ENCODE results near the gene UGT1A7.
A peak's percentile ranks its signal among the peaks of the same experiment; 100 is the strongest.
"Not testable (repeated sequence)": the region's sequence is repeated elsewhere in the genome, so short reads cannot be mapped to it uniquely, and the experiment has no call there.

UGT1A7 gene

GRCh38 chr2:233684640-233685039 is 2.9 kb downstream of the UGT1A7 start:
- DNase-seq: no peak

DNA sequence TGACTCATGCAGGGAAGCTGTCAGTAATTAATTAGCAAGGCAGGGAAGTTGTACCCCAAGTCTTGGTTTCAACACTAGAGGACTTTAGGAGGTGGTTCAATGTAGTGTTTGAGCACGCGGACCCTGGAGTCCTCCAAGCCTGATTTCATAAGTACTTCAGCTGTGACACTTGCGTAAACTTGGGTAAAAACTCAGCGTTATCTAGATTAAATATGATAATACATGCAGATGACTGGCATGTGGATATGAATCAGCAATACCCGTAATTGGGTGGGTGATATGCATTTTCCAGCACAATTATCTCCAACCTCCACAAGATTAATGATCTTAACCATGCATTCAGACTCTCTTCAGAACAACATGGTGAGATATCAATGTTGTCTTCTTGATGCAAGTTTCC is 5.2 kb downstream of the UGT1A7 start:
- DNase-seq: no peak

DNA sequence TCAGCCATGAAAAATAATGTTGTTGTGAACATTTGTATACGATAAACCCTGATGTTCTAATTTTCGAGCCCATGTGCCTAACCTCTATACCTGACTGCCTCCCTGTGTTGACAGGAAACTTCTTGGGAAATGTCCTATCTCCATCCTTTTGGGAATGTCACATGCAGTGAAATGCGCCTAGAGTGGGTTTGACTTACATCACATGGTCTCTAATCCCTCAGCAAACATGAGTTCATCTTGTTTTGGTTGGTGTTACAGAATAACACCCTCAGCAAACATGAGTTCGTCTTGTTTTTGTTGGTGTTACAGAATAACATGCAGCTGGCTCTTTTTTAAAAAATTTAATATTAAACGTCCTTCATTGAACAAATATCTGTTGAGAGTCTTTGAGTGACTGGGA is 6.6 kb downstream of the UGT1A7 start:
- DNase-seq: no peak

GRCh38 chr2:233689031-233689430 is 7.3 kb downstream of the UGT1A7 start:
- no peak for DNase-seq

DNA sequence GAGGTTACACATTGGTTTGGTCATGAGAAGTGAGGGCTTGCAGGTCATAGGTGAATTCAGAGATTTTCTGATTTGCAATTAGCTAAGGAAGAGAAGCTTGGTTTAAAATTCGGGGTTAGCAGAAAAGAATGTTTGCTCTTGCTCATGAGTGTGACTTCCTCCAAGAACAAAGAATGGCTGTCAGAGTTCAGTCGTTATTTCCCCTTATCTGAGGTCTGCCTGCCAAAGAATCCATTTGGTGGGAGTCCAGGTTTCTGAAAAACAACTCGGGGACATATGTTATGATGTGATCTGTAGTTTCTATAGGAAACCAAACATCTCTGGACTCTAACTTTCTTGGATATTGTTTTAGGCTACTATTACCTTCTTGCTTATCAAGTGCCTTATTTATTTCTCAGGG is 7.8 kb downstream of the UGT1A7 start:
- no peak for DNase-seq

DNA sequence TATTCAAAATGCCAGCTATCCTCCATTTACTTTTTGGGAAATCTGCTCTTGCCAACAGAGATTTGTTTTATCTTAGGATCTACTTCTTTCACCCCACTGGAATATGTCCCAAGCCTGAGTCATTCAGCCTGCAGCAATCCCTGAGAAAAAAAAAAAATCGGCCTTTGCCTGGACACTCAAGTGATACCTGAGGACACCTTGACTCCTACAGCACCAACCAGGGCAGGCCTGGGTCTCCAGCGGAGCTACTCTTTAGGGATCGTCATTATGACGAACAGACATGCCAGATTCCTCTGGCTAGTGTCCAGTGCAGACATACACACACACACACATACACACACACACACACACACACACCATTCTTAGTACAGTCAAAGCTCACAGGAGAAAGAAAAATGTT is 8.7 kb downstream of the UGT1A7 start:
- DNase-seq: no peak

DNA sequence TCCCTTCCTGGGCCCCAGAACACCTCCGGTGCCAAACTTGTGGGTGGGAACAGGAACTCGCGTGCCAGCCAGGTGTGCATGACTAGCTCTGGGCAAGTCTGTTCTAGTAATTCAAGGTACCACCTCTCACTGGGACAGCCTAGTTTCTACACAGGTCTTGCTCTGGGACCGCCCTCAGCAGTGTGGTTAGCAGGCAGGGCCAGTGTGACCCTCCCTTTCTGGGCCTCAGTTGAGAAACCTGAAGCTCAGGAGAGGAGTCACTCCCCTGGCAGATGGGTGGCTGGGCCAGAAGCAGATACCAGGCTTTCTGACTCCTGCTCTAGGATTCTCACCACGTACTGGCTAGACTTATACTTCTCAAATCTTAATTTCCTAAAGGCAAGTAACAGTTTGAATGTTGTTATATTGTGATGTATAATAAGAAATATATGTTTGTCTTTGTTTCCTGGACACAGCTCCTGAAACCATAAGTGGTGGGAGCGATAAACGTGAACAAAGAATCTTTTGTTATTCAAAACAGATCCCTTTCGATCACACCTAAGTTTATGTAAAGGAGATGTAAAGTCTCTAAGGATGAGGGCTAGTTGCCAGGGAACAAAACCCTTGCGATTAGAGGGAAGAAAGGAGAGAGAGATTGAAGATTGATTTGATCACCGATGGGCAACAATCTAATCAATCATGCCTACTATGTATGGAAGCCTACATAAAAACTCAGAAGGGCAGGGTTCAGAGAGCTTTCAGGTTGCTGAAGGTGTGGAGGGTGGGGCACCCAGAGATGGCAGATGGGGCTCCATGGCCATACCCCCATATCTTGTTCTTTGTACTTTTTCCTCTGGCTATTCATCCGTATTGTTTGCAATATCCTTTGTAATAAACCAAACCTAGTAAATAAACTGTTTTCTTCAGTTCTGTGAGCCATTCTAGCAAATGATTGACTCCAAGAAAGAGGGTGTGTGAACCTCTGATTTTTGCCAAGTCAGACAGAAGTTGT is 10.0 kb downstream of the UGT1A7 start:
- no peak for DNase-seq

GRCh38 chr2:233692648-233693047 is 10.9 kb downstream of the UGT1A7 start, which contains the start of gene UGT1A6:
TSS of gene UGT1A6 (plus strand) at chr2:233692890. CDS start at chr2:233693005, 115 bp downstream.
- DNase-seq: no peak

- no peak for DNase-seq
Observed at GRCh38 chr2:233693963-233694362, 12.3 kb downstream of the UGT1A7 start.

DNA sequence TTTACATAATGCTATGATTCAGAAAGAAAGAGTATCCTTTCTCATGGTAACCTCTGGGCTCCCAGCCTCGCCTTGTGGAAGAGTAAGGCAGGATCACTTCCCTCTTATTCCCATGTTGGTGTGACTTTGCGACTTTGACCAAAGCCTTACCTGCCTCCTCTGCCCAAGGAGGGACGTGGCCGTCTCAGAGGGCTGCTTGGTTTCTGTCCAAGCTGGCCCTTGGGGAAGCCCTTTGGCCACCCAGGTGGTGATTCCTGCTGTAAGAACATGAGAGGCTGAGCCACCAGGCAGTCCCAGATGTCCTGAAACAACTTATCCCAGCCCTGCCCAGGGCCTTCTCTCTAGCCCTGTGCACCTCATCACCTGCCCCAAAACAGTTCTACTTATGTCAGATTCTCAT is 17.0 kb downstream of the UGT1A7 start:
- DNase-seq: no peak

GRCh38 chr2:233699424-233700027 is 17.8 kb downstream of the UGT1A7 start:
- DNase-seq: no peak

- DNase-seq: no peak
Observed at GRCh38 chr2:233700028-233700635, 18.4 kb downstream of the UGT1A7 start.

DNA sequence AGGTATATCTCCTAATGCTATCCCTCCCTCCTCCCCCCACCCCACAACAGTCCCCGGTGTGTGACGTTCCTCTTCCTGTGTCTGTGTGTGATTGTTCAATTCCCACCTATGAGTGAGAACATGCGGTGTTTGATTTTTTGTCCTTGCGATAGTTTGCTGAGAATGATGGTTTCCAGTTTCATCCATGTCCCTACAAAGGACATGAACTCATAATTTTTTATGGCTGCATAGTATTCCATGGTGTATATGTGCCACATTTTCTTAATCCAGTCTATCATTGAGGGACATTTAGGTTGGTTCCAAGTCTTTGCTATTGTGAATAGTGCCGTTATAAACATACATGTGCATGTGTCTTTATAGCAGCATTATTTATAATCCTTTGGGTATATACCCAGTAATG is 19.1 kb downstream of the UGT1A7 start:
- not testable (repeated sequence) for DNase-seq

DNA sequence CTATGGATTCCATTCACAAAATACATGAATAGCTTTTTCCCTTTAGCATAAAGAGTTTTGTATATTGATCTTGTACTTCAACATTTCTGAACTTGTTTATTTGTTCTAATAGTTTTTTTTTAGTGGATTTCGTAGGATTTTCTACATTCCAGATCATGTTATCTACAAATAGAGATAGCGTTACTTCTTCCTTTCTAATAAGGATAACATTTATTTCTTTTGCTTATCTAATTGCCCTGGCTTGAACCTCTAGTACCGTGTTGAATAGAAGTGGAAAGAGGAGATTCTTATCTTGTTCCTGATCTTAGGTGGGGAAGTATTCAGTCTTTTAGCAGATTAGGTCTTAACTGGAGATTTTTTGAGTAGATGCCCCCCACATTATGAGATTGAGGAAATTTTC is 20.5 kb downstream of the UGT1A7 start:
- no peak for DNase-seq

DNA sequence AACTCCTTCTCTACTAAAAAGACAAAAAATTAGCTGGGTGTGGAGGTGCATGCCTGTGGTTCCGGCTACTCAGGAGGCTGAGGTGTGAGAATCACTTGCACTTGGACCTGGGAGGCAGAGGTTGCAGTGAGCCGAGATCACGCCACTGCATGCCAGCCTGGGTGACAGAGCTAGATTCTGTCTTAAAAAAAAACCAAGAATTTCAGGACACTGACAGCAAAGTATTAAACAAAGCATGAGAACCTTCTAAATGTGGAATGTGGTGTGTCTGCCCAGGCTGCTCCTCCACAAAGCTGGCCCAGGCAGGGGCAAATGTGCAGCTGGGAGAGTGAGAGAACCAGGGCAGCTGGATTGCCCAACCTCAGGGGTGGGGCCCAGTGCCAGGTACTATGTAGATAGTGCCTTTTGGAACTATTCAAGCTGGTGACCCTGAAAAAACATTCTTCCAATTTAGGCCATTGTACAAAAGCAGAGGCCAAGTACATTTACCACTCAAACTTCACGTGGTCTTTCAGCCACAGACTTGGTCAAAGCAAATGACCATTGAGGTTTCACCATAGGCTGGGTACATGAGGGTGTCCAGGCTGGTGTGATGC is 24.3 kb downstream of the UGT1A7 start:
- no peak for DNase-seq

DNA sequence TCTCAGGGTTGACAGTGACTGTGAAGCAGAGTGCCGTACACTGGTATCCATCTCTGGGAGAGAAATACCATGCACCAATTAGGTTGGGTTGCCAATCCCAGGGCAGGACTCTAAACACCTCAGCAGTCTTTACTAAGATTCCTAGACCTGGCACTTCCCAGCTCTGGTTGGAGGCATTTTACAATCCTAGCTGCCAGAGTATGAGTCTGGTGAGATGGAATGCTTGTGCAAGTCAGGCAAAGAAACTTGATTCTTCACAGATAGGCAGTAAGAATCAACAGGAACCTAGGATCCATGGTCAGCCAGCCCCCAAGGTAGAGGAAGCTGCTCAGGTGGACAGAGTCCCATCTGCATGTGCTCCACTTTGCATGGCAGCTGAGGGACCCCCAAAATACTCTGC is 25.0 kb downstream of the UGT1A7 start:
- no peak for DNase-seq

GRCh38 chr2:233707940-233708644 is 26.4 kb downstream of the UGT1A7 start:
- no peak for DNase-seq

DNA sequence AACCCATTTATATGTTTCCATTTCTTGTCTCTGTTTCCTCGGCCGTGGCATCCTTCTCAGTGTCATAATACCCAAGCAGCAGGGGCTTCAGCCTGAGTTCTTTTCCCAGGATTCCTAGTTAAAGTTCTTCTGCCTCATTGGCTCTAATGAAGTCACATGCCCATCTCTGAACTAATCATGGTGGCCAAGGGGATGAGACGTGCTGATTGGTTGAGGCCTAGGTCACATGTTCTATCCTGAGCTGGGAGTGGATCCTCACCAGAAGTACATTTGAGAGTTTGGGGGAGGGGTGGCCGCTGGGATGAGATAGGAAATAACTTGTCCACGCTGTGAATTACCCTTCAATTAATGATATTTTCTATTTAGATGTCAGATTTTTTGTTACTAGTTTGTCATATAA is 27.2 kb downstream of the UGT1A7 start:
- DNase-seq: no peak

GRCh38 chr2:233711312-233712008 is 29.8 kb downstream of the UGT1A7 start:
- DNase-seq: peak in 1 of 2 donors; percentile 65

GRCh38 chr2:233712611-233713261 is 31.0 kb downstream of the UGT1A7 start, which contains the start of gene UGT1A5:
TSS of gene UGT1A5 (plus strand) at chr2:233712907. CDS start at chr2:233712992, 85 bp downstream.
- no peak for DNase-seq

DNA sequence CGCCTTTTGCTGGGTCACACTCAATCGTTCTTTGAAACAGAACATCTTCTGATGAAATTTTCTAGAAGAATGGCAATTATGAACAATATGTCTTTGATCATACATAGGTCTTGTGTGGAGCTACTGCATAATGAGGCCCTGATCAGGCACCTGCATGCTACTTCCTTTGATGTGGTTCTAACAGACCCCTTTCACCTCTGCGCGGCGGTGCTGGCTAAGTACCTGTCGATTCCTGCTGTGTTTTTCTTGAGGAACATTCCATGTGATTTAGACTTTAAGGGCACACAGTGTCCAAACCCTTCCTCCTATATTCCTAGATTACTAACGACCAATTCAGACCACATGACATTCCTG is 31.5 kb downstream of the UGT1A7 start:
- no peak for DNase-seq
